Measurements from ENCODE around the gene FAM171A2.

- TF ChIP-seq CTCF (conservative IDR thresholded peaks at IDR 0.05) (no peak), ZFX (IDR thresholded peaks at IDR 0.05) (no peak)
Measured at GRCh38 chr17:44389281-44389680, 25.6 kb upstream of the FAM171A2 start, which contains the start of gene ITGA2B.

Measured in C4-2B (cell line).